Femur (tissue), 1 donor: ENCODE results near the gene FAM81A.
"Not testable (repeated sequence)": the region's sequence is repeated elsewhere in the genome, so short reads cannot be mapped to it uniquely, and the experiment has no call there.

Experiments
- DNase-seq: peaks from one replicate; pipeline ENCODE4 v3.0.0-alpha.2; 2017

The FAM81A gene

DNA sequence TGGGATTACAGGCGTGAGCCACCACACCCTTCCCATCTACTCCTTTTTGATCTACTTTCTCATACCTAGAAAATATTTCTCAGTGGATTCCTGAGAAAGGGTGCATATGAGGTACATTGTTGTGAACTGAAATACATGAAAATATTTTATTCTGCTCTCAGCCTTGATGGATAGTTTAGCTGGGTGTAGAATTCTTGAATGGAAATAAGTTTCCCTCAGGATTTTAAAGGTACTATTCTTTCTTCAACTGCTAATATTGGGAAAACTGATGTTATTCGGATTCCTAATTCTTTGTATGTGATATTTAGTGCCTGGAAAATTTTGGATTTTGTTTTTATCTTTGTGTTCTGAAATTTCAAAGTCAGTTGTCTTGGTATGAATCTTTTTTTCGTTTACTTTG lies 9.1 kb upstream of the FAM81A start:
- DNase-seq: not testable (repeated sequence)

DNA sequence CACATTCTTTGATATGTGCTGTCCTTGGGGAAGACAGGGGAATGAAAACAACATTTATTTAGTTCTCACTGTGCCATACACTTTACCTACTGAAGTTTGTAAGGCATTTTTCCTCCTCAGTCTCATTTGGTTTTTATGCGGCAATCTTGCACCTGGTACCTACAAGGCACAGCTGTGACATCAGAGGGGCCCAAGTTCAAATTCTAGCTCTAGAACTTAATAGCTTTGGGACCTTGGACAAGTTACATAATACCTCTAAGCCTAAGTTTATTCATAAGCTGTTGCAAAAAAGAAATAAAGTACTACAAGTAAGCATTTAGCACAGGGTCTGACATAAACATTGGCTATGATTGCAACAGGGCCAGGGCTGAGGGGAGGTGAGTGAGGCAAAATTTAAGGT lies 5.6 kb upstream of the FAM81A start:
- no peak for DNase-seq

DNA sequence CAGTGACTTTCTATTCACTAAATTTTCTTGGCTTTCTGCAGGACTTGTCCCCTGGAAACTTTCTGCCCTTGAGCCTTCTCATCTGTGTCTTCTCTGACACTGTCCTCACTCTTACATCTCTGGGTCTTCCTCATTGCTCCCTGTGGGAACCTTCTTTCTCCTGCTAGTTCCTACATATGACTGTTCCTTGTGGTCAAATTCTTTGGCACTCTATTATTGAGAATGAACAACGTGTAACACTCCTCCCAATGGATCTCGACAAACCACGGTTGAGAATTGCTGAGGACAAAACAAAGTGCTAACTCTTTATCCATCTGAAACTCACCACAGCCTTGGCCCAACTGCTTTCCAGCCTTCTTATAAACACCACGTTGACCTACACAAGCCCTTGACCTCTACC lies 3.5 kb upstream of the FAM81A start:
- DNase-seq: no peak

DNA sequence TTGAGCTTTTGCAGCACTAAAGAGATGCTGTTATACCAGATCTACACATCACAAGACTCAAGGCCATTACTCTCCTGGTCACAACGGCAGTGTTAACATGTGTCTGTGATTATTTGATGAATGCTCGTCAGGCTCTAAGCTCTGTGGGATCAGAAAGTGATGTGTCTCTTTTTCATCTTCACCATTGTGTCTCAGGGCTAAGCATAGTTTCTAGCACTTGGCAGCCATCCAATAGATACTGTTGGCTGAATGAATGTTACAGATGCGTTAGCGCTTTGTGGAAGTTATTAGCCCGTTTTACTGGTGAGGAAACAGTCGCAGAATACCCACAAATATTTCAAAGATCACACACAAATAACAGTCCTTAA lies 1.2 kb upstream of the FAM81A start:
- DNase-seq: no peak

DNA sequence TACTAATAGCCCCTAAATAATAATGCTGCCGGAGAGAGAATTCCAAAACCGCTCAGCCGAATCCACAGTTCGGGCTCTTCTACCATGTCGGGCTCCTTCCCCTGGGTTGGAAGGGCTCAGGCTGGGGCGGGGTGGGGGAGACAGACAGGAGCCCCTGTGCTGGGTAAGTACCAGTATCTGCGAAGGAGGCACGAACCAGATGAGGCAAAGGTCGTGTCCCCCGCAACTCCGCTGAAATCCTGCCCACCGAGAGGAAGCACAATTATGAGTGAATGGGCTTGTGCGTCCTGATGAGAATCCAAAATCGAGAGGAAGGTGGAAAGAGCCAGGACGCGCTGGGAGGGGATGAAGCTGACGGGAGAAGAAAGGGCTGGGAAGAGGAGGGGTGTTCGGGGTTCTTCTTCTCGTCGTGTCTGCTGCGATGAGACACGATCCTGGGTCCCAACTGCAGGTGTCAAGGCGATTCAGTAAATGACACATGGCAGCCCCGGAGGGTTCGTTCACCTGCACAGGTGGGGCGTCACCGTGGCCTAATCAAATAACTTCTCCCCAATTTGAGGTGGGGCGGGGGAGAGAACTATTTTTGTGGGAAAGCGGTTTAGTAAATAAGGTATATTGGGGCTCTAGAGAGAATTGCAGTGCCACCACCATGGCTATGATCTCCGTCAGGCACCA lies 707 bp upstream of the FAM81A start:
- DNase-seq: no peak

DNA sequence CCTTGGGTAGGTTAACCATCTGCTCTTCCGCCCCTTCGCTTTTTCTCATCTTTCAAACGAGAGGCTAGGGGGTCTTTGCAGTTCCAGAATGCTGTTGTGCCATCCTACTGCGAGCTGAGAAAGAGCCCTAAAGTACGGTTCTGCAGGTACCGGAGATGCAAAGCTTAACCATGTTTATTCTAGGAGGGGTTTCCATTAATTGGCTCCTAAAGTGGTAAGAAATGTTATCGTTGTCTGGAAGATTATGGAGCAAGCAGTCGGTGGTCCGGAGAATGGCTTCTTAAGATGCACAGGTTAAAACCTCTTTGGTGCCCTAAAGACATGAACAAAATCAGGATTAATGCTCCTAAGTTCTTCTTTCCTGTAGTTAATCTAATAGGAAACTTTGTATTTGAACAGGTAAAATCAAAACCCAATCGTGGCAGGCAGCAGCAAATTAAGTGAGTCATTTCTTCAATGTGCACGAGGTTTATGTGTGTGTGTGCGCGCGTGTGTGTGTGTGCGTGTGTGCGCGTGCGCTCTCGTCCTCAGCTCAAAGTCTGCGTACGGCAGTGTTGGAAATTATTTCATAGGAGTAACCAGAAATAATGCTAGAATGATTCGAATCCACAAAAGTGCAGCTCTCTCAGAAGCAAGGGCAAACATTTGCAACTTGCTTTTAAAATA lies 772 bp downstream of the FAM81A start:
- no peak for DNase-seq

DNA sequence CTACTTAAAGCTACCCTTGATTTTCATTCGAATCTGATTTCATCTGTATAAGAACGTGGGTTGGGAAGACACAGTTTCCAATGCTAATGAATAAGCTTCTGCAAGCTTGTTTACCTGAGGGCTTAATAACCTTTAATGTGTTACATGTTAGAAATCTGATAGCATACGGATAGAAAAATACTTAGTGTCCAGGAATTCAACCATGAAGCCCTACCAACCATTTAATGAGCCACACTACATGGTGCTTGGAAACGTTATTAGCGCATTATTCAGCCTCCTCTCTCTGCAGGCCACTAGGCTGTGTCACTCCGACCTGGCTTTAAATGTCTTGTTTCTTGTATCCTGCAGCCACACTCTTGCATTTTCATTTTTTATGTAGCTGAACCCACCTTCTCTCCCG lies 1.6 kb downstream of the FAM81A start:
- no peak for DNase-seq

DNA sequence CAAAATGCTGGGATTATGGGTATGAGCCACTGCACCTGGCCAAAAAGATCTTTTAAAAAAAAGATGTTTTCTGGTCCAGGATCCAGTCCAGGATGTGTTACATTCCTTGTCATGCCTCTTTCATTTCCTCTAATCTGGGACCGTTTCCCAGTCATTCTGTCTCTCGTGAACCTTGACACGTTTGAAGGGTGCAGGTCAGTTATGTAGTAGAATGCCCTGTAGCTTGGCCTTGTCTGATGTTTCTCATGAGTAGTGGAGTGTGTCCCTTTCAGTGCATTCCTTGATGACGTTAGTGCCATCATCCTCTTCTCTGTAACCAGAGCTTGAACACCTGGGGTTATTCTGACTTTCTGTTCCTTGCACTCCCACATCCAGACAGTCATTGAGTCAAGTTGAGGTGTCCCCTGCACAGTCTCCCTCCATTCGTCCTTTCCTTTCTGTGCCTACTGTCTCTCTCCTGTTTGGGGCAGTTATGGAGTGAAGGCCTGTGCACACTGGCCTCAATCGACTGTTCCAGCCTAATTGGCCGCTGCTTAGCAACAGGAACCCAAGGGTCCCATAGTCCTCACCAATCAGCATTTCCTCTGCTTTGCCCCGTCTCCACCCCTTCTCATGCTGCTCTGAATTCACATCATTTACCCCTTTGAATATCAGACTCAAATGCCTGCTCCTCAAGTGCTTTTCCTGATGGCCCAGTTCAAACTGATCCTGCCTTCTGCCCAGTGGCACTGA lies 5.5 kb downstream of the FAM81A start:
- no peak for DNase-seq

DNA sequence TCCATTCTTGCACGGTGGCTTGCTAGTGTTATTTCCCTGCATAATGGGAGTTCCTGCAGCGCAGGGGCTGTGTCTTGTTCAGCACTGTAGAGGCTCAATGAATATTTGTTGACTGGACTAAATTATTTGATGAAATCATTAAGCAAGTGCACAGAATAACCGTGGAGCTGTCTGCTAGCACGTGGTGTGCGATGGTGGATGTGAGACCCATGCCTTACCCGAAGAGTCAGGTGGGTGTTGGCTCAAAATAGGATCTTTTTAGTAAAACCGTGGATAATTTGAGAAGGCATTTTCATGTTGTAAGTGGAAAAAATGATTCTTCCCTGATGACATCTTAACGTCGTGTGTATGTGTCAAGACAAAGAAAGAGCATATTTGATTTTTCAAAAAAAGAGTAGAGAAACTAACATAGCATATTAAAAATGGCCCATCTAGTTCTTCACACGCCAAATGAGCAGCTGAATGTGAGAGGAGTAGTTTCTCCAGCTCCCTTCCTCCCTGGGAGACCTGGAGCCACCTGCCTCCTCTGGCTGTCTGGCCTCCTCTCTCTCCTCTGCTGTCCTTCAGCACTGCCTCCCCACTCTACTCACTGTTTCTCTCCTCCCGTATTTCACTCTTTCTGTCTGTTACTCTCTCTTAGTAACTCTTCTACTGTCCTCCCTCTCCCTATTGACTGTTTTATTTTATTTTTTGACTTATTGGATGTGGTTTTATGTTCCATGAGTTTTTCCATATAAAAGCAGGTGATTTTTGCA lies 6.3 kb downstream of the FAM81A start:
- no peak for DNase-seq

DNA sequence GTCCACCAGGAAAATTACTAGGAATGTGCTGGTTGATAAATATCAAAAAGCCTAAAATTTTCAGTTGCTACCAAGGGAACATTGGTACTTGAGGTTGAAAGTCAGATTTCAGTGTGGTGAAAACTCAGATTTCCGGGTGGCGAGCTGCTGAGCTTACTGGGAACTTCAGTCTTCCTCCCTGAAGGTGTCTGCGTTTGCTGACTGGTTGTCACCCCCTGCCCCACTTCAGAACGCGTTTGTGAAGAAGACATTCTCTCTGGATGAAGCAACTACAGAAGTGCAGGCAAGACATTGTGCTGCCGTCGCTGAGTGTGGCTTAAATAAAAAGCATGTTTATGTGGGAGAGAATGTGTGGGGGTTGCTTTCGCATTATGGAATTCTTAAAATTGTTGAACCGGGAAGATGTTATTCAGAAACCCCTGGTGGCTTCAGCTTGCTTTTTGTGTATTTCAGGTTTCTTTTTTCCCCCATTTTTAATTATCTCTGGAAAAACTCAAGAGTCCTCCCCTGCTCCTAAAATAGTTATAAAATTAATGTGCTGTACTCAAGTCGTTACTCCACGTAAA lies 7.1 kb downstream of the FAM81A start:
- no peak for DNase-seq

DNA sequence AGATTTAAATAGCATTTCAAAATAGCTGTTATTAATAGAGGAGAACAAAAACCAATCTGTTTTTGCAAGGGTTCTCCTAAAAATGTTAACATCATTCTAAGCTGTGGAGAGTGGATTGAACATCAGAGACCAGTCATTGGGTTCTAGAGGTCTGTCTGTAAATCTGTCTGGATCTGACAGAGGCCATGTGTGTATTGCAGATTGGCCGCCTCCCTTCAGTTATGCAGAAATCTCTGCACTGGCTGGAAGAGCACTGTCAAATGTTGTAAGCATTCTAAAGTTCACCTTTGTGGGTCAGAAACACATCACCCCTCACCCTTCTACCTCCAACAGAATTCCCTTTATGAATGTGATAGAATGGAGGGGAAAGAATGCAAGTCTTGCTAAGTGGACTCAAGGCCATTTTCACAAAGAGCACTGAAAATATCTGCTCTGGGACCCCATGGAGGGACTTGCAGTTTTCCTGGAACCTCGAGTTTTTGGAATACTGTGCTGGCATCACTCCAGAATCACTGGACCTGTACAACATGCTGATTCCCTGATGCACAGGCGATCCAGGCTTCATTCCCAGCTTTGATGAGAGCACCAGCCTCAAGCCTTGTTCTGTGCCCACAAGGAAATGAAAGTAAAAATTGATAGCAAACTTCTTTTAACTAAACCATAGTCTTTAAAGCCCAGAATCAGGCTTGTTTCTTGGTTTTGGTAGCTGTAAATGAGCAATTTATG lies 8.4 kb downstream of the FAM81A start:
- DNase-seq: no peak

DNA sequence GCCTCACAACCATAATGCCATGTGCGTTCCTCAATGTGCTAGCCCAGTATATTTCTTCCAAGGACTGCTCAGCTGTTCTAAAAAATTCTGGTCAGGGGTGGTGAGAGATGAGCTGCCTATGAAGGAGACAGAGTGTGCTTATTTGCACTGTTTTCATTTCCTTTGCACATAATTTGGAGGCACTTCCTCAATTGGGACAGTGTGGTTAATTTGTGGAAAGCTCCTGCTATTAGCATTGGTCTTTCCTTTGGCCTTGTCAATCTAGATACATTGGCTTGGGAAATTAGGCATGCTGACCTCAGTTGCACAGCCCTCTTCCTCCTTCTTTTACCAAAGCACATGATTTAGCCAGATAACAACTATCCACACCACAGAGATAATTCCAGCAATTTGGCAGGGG lies 9.4 kb downstream of the FAM81A start:
- no peak for DNase-seq

DNA sequence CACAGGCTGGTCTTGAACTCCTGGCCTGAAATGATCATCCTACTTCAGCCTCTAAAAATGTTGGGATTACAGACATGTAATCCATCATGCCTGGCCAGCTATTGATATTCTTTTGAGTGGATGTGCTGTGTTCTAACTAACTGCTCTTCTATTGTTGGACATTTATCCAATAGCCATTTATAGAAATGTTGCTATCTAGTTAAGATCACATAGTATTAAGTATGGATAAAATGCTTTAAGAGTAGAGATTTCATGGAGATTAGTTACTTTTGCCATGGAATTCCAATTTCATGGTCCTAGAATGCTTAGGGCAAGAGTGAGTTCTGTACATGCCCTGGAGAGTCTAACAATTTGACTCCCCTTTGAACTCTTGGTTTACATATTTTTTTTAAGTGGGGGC lies 10.9 kb downstream of the FAM81A start:
- no peak for DNase-seq

DNA sequence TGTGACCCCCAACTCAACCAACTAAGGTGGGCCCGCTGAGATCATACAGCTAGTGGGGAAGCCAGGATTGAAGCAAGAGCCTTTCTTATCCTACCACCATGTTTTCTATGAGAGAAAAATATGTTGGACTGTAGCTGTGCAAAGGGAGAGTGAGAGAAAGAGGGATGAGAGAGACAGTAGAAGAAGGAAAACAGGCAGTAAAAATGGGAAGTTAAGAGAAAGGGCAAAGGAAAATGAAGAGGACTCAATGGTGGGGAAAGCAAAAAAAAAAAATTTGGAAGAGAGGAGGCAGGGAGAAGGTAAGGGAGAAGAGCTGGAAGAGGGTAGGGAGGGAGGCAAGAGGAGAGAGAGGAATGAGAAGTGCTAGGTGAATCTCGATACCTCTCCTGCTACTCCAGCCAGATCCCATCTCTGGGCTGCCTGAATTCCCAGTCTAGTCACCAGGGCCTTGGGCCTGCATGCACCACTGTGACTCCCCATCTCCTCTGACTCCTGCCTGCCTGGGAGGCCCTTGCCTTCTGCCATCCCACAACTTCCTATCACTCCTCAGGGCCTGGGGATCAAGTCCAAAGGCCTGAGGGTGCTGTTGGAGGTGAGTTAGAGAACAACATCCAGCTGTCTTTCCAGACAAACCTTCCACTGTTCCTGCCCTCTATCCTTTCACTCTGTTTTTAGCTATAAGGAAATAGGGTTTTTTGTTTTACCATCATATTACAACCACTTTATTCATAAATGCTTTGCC lies 15.7 kb downstream of the FAM81A start:
- DNase-seq: no peak

DNA sequence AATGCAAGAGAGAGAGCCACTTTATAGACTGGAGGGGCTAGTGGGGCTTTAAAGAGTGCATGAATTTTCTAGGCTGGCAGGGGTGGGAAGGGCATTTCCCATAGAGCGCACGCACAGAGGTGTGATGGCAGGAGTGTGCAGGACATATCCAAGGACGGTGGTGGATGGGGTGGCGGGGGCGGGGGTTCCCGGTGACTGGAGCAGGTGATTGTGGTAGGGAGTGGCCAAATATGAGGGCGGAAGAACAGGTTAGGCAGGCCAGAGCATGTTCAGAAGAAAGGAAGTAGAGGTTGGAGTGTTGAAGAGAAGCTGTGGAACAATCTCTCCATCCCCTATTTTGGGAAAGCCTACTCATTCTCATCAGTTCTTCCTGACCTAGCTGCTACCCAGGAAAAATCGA lies 18.1 kb downstream of the FAM81A start:
- DNase-seq: no peak

DNA sequence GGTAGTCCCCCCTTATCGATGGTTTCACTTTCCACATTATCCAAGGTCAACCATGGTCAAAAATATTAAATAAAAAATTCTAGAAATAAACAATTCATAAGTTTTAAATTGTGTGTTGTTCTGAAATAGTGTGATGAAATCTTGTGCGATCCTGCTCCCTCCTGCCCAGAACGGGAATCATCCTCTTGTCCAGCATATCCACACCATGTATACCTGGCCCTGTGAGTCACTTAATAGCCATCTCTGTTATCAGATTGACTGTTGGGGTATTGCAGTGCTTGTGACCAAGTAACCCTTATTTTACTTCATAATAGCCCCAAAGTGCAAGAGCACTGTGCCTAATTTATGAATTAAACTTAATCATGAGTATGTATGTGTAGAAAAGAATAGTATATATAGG lies 19.1 kb downstream of the FAM81A start:
- no peak for DNase-seq

DNA sequence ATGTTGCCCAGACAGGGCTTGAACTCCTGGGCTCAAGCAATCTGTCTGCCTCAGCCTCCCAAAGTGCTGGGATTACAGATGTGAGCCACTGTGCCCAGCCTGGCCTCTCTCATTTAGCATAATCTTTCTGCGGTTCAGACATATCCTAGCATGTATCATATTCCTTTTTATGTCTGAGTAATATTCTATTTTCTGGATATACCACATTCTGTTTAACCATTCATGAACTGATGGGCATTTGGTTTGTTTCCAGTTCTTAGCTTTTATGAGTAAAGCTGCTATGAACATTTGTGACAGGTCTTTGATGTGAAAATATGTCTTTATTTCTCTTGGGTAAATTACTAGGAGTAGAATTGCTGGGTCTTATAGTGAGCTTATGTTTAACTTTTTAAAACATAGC lies 23.5 kb downstream of the FAM81A start:
- DNase-seq: no peak

DNA sequence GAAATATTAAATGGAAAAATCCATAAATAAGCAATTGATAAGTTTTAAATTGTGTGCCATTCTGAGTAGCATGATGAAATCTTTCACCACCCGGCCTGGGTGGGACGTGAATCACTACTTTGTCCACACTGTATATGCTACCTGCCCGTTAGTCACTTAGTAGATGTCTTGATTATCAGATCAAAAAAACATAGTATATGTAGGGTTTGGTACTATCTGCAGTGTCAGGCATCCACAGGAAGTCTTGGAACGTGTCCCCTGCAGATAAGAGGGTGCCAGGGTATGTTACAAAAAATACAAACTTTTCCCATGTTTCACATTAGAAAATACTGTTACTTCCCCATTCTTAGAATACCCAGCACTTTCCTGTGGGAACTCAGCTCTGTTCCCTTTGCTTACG lies 35.2 kb downstream of the FAM81A start:
- no peak for DNase-seq

DNA sequence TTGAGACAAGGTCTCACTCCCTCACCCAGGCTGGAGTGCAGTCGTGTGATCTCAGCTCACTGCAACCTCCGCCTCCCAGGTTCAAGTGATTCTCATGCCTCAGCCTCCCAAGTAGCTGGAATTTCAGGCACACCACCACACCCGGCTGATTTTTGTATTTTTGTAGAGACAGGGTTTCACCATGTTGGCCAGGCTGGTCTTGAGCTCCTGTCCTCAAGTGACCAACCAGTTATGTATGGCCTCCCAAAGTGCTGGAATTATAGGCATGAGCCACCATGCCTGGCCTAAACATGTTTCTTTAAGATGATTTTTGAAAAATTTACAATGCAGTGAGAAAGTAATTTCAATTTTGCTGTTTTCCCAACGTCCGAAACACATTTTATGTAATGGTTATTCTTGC lies 37.2 kb downstream of the FAM81A start:
- not testable (repeated sequence) for DNase-seq

DNA sequence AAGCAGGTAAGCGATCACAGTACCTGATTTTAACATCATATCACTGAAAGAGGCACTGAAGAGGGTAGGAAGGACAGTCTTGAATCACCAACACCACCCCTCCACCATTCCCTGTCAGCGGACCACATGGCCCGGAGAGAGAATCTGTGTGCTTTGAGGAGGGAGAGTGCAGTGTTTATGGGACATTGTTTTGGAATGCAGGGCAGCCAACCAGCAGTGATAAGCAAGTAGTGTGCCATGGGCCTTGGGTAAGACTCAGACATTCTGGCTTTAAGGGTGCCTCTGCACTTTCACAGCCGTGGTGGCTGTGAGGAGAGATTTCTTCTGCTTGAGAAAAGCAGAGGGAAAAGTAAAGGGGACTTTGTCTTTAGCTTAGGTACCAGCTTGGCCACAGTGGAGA lies 46.4 kb downstream of the FAM81A start:
- no peak for DNase-seq

DNA sequence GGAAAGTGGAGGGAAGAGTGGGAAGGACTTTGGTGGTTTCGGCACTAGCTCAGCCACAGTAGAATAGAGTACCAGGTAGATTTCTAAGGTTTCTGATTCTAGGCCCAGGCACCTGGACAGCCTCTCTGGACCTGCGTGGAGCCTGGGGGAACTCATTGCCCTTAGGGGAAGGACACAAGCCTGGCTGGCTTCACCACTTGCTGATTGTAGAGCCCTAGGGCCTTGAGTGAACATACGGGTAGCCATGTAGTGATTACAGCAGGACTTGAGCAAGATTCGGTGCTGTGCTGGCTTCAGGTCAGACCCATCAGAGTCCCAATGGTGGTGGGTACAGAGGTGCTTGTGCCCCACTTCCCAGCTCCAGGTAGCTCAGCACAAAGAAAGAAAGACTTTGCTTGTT lies 47.0 kb downstream of the FAM81A start:
- DNase-seq: no peak

DNA sequence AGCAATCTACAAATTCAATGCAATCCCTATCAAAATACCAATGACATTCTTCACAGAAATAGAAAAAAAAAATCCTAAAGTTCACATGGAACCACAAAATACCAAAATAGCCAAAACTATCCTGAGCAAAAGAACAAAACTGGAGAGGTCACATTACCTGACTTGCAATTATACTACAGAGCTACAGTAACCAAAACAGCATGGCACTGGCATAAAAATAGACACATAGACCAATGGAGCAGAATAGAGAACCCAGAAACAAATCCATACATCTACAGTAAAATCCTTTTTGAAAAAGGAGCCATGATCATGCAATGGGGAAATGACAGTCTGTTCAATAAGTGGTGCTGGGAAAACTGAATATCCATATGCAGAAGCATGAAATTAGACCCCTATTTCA lies 51.5 kb downstream of the FAM81A start:
- not testable (repeated sequence) for DNase-seq
